Caco-2 (cell line): ENCODE data around the gene LUC7L. TPM values are rescaled to one million over a fixed set of nuclear protein-coding genes. Genes with fewer than 3 reads are reported as not detected.
"Not testable (repeated sequence)": the region's sequence is repeated elsewhere in the genome, so short reads cannot be mapped to it uniquely, and the experiment has no call there.

ENCODE experiments used
- BruUV-seq: library from RNA; stranded (reverse); fragments of 400-500 nt; replicated peaks from 2 replicates; lab custom pipeline; 2021; lab: Mats Ljungman, UMichigan
- CTCF ChIA-PET: fragments of 300-600 bp; sonication (Branson Sonifier 250); formaldehyde crosslinking; loops from one replicate; lab custom pipeline; 2022; ENCODE audit warnings: antibody characterized with exemption; lab: Charles Lee
- POLR2A ChIA-PET: fragments of 300-600 bp; sonication (Branson Sonifier 250); formaldehyde crosslinking; loops from one replicate; lab custom pipeline; 2022; ENCODE audit warnings: antibody characterized with exemption; lab: Charles Lee
- DNase-seq, 2 experiments: peaks; one replicate each; pipeline versions ENCODE4 v3.0.0 to v3.0.0-alpha.2; 2020 to 2022
- H3K27me3 ChIP-seq: replicated peaks from 2 replicates; pipeline ENCODE4 v1.6.0; 2011; ENCODE audit warnings: low read length; ENCODE audit not compliant: control insufficient read depth, insufficient read depth
- H3K36me3 ChIP-seq: 2 replicates; pipeline ENCODE4 v1.5.1; 2011; ENCODE audit warnings: low read length; ENCODE audit not compliant: control insufficient read depth, insufficient read depth
- H3K4me1 ChIP-seq: fragments of 250-450 bp; sonication (Bioruptor Pico); 2 replicates; pipeline ENCODE4 v1.5.1; 2020; ENCODE audit warnings: mild to moderate bottlenecking
- H3K4me3 ChIP-seq: 2 replicates; pipeline ENCODE4 v1.5.1; 2011; ENCODE audit warnings: low read depth, mild to moderate bottlenecking, control low read depth, low read length
- H3K9me3 ChIP-seq: fragments of 250-450 bp; sonication (Bioruptor Pico); 2 replicates; pipeline ENCODE4 v1.5.1; 2020; ENCODE audit warnings: mild to moderate bottlenecking, moderate library complexity
- H3K27ac Mint-ChIP-seq: one replicate; pipeline ENCODE4 v1.8.0; 2022; ENCODE audit warnings: mixed read lengths; ENCODE audit not compliant: unreplicated experiment
- H3K27me3 Mint-ChIP-seq: one replicate; pipeline ENCODE4 v1.8.0; 2022; ENCODE audit warnings: mixed read lengths; ENCODE audit not compliant: insufficient read depth, unreplicated experiment
- H3K36me3 Mint-ChIP-seq: one replicate; pipeline ENCODE4 v1.8.0; 2022; ENCODE audit warnings: mild to moderate bottlenecking, mixed read lengths; ENCODE audit not compliant: insufficient read depth, unreplicated experiment
- H3K4me1 Mint-ChIP-seq: one replicate; pipeline ENCODE4 v1.8.0; 2022; ENCODE audit warnings: low read depth, mixed read lengths; ENCODE audit not compliant: unreplicated experiment
- H3K4me3 Mint-ChIP-seq: one replicate; pipeline ENCODE4 v1.8.0; 2022; ENCODE audit warnings: mild to moderate bottlenecking, moderate library complexity, mixed read lengths; ENCODE audit not compliant: unreplicated experiment
- H3K9me3 Mint-ChIP-seq: one replicate; pipeline ENCODE4 v1.8.0; 2022; ENCODE audit warnings: mixed read lengths; ENCODE audit not compliant: unreplicated experiment
- intact Hi-C: fragments of 100-400 bp; cut with micrococcal nuclease; formaldehyde crosslinking; loops from one replicate; pipeline ENCODE4 v1.10.0; 2022; ENCODE audit not compliant: unreplicated experiment
- total RNA-seq: library from RNA; stranded (reverse); gene quantifications from 2 replicates; pipeline ENCODE4 v1.2.3, GENCODE V29; 2022
- TF ChIP-seq, protein P1 (sequence below), 2 experiments: fragments of 200-600 bp in 1 of 2; IDR thresholded peaks; 1 replicate in 1 of 2; 2 replicates in 1 of 2; pipeline versions ENCODE4 v1.5.1 to v1.8.0; 2011 to 2022; ENCODE audit warnings: antibody characterized with exemption in 1 of 2, control low read depth in 1 of 2, inconsistent platforms in 1 of 2, low read depth in 1 of 2, low read length in 1 of 2, mild to moderate bottlenecking in 1 of 2, moderate library complexity in 1 of 2; ENCODE audit not compliant: insufficient read depth in 1 of 2, severe bottlenecking in 1 of 2, unreplicated experiment in 1 of 2

Gene LUC7L
- total RNA-seq, 1 experiment from 2014 or later: 80.7 TPM

DNA sequence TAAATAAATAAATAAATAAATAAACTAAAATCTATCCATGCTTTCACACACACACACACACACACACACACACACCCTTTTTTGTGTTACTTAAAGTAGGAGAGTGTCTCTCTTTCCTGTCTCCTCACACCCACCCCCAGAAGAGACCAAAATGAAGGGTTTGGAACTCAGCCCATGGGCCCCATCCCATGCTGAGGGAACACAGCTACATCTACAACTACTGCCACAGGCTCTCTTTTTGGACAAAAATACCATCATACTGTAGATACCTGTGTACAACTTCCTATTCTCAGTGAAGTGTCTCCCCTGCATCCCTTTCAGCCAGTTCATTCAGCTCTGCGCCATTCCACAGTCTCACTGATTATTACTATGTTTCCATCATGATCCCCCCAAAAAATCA, 58.5 kb downstream of the LUC7L start:
- Histone ChIP-seq H3K9me3 (no peaks in the 10 kb centered on the region), H3K4me1 (no peaks in the 10 kb centered on the region), H3K27me3 (no peaks in the 10 kb centered on the region), H3K4me3 (no peak overlapping the region), H3K36me3 (no peaks in the 10 kb centered on the region)
- H3K4me1 Mint-ChIP-seq: no peaks in the 10 kb centered on the region
- BruUV-seq: no TSS peak
- no peak for DNase-seq
- ChIA-PET POLR2A (no interaction called here), CTCF (interaction anchor here (0.6 kb wide), 1 partner anchor 63 kb away, joined by 4 read pairs; no protein-coding TSS in a partner anchor)
- H3K4me3 Mint-ChIP-seq: no peak overlapping the region
- H3K27ac Mint-ChIP-seq: no peak overlapping the region
- intact Hi-C loops: no loop called here
- no peaks in the 10 kb centered on the region for H3K36me3 Mint-ChIP-seq
- TF ChIP-seq, protein P1, sequence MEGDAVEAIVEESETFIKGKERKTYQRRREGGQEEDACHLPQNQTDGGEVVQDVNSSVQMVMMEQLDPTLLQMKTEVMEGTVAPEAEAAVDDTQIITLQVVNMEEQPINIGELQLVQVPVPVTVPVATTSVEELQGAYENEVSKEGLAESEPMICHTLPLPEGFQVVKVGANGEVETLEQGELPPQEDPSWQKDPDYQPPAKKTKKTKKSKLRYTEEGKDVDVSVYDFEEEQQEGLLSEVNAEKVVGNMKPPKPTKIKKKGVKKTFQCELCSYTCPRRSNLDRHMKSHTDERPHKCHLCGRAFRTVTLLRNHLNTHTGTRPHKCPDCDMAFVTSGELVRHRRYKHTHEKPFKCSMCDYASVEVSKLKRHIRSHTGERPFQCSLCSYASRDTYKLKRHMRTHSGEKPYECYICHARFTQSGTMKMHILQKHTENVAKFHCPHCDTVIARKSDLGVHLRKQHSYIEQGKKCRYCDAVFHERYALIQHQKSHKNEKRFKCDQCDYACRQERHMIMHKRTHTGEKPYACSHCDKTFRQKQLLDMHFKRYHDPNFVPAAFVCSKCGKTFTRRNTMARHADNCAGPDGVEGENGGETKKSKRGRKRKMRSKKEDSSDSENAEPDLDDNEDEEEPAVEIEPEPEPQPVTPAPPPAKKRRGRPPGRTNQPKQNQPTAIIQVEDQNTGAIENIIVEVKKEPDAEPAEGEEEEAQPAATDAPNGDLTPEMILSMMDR (IDR thresholded peaks at IDR 0.05; ENCODE audit: insufficient read depth in 1 of 2, low read depth in 1 of 2, low read length in 1 of 2, severe bottlenecking in 1 of 2, unreplicated experiment in 1 of 2): no peak
- peaks cover 23% of the 10 kb centered on the region for H3K27me3 Mint-ChIP-seq
- no peaks in the 10 kb centered on the region for H3K9me3 Mint-ChIP-seq

DNA sequence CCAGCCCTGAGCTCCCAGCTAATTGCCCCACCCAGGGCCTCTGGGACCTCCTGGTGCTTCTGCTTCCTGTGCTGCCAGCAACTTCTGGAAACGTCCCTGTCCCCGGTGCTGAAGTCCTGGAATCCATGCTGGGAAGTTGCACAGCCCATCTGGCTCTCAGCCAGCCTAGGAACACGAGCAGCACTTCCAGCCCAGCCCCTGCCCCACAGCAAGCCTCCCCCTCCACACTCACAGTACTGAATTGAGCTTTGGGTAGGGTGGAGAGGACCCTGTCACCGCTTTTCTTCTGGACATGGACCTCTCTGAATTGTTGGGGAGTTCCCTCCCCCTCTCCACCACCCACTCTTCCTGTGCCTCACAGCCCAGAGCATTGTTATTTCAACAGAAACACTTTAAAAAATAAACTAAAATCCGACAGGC, 59.2 kb downstream of the LUC7L start:
- H3K9me3 ChIP-seq, H3K36me3 Mint-ChIP-seq, H3K4me1 ChIP-seq, H3K36me3 ChIP-seq, CTCF ChIA-PET, intact Hi-C loops, POLR2A ChIA-PET, DNase-seq, H3K9me3 Mint-ChIP-seq, H3K27me3 ChIP-seq, BruUV-seq, H3K4me1 Mint-ChIP-seq, H3K27ac Mint-ChIP-seq, H3K4me3 ChIP-seq, H3K4me3 Mint-ChIP-seq: not testable (repeated sequence)
- H3K27me3 Mint-ChIP-seq: peaks cover 17% of the 10 kb centered on the region

DNA sequence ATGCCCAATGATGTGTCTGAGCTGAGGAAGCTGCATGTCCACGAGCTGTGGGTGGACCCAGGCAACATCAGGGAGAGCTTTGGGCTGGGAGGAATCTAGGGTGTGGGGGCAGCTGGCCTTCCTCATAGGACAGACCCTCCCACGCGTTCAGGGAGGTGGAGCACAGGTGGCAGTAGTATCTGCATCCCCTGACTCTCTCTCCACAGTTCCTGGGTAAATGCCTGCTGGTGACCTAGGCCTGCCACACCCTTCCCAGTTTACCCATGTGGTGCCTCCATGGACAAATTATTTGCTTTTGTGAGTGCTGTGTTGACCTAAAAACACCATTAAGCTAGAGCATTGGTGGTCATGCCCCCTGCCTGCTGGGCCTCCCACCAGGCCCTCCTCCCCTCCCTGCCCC, 60.2 kb downstream of the LUC7L start:
- no peaks in the 10 kb centered on the region for H3K4me1 ChIP-seq
- Mint-ChIP-seq H3K27me3 (peaks cover 12% of the 10 kb centered on the region), H3K4me3 (no peak overlapping the region), H3K9me3 (no peaks in the 10 kb centered on the region), H3K36me3 (no peaks in the 10 kb centered on the region), H3K4me1 (no peaks in the 10 kb centered on the region), H3K27ac (no peak overlapping the region)
- POLR2A ChIA-PET: no interaction called here
- no TSS peak for BruUV-seq
- intact Hi-C loops: no loop called here
- no peaks in the 10 kb centered on the region for H3K9me3 ChIP-seq
- DNase-seq: no peak
- no peaks in the 10 kb centered on the region for H3K36me3 ChIP-seq
- CTCF ChIA-PET: no interaction called here
- TF ChIP-seq, protein P1 (IDR thresholded peaks at IDR 0.05; ENCODE audit: insufficient read depth in 1 of 2, low read depth in 1 of 2, low read length in 1 of 2, severe bottlenecking in 1 of 2, unreplicated experiment in 1 of 2): no peak
- no peaks in the 10 kb centered on the region for H3K27me3 ChIP-seq
- H3K4me3 ChIP-seq: no peak overlapping the region

DNA sequence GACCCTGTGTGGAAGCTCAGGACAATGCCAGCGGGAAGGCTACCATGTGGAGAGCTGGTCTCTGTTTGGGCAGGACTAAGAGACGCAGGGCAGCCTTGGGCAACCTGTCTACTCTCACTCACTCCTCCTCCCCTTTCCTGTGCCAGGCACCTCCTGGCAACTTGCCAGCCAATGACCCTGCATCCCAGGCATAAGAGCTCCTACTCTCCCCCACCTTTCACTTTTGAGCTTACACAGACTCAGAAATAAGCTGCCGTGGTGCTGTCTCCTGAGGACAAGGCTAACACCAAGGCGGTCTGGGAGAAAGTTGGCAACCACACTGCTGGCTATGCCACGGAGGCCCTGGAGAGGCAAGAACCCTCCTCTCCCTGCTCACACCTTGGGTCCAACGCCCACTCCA, 60.8 kb downstream of the LUC7L start:
- H3K27me3 ChIP-seq: no peaks in the 10 kb centered on the region
- Mint-ChIP-seq H3K9me3 (no peaks in the 10 kb centered on the region), H3K36me3 (no peaks in the 10 kb centered on the region), H3K4me1 (no peaks in the 10 kb centered on the region), H3K27ac (no peak overlapping the region), H3K4me3 (no peak overlapping the region), H3K27me3 (peaks cover 12% of the 10 kb centered on the region)
- CTCF ChIA-PET: no interaction called here
- H3K36me3 ChIP-seq: no peaks in the 10 kb centered on the region
- no peak for DNase-seq
- no peaks in the 10 kb centered on the region for H3K4me1 ChIP-seq
- POLR2A ChIA-PET: no interaction called here
- intact Hi-C loops: no loop called here
- no TSS peak for BruUV-seq
- no peak overlapping the region for H3K4me3 ChIP-seq
- TF ChIP-seq, protein P1 (IDR thresholded peaks at IDR 0.05; ENCODE audit: insufficient read depth in 1 of 2, low read depth in 1 of 2, low read length in 1 of 2, severe bottlenecking in 1 of 2, unreplicated experiment in 1 of 2): no peak
- no peaks in the 10 kb centered on the region for H3K9me3 ChIP-seq
